NCI-H345 treated with DMSO at 0.1 percent for 48 hours (cell line): ENCODE results near the gene HBD.
"Not testable (repeated sequence)": the region's sequence is repeated elsewhere in the genome, so short reads cannot be mapped to it uniquely, and the experiment has no call there.

Experiments
- DNase-seq: peaks from one replicate; lab custom pipeline; 2025; ENCODE audit not compliant: unreplicated experiment; lab: John Stamatoyannopoulos, UW

Gene HBD

GRCh38 chr11:5234381-5234834 lies at the start of gene HBD:
Gene HBD, minus strand, starts transcription at chr11:5234483. Its CDS starts 50 bp downstream, at chr11:5234433.
- no peak for DNase-seq

- DNase-seq: no peak
Measured at GRCh38 chr11:5283882-5284281, 49.6 kb upstream of the HBD start.

GRCh38 chr11:5283086-5283485 lies 48.8 kb upstream of the HBD start:
- no peak for DNase-seq

- no peak for DNase-seq
Measured at GRCh38 chr11:5282628-5283027, 48.3 kb upstream of the HBD start.

GRCh38 chr11:5281596-5281995 lies 47.3 kb upstream of the HBD start:
- no peak for DNase-seq

- DNase-seq: no peak
Measured at GRCh38 chr11:5280582-5281102, 46.4 kb upstream of the HBD start.

GRCh38 chr11:5279471-5280090 lies 45.3 kb upstream of the HBD start:
- no peak for DNase-seq

GRCh38 chr11:5277807-5278382 lies 43.6 kb upstream of the HBD start:
- DNase-seq: no peak

- DNase-seq: no peak
Measured at GRCh38 chr11:5276697-5277096, 42.4 kb upstream of the HBD start.

- no peak for DNase-seq
Measured at GRCh38 chr11:5275369-5276110, 41.3 kb upstream of the HBD start.

- DNase-seq: no peak
Measured at GRCh38 chr11:5274395-5274794, 40.1 kb upstream of the HBD start.

GRCh38 chr11:5272395-5273017 lies 38.2 kb upstream of the HBD start:
- DNase-seq: no peak

GRCh38 chr11:5269715-5270147 lies 35.4 kb upstream of the HBD start, which contains the start of gene HBE1:
Gene HBE1, minus strand, starts transcription at chr11:5269945. Its CDS starts 55 bp downstream, at chr11:5269890.
- DNase-seq: no peak

GRCh38 chr11:5267033-5267563 lies 32.8 kb upstream of the HBD start:
- no peak for DNase-seq

- DNase-seq: no peak
Measured at GRCh38 chr11:5266609-5267008, 32.3 kb upstream of the HBD start.

GRCh38 chr11:5265832-5266231 lies 31.5 kb upstream of the HBD start:
- no peak for DNase-seq

- DNase-seq: no peak
Measured at GRCh38 chr11:5258543-5259262, 24.4 kb upstream of the HBD start.

GRCh38 chr11:5257296-5257695 lies 23.0 kb upstream of the HBD start:
- DNase-seq: no peak

- DNase-seq: not testable (repeated sequence)
Measured at GRCh38 chr11:5254646-5255413, 20.5 kb upstream of the HBD start, which contains the start of gene HBG2. Gene HBG2, minus strand, starts transcription at chr11:5254781. Its CDS starts 53 bp downstream, at chr11:5254728.

- DNase-seq: not testable (repeated sequence)
Measured at GRCh38 chr11:5254023-5254422, 19.7 kb upstream of the HBD start.
